Left kidney (tissue), 1 donor: ENCODE results near the gene PHYH. TPM values are rescaled to one million over a fixed set of nuclear protein-coding genes. Genes with fewer than 3 reads are reported as not detected.

Experiments used
- polyA plus RNA-seq: library from polyadenylated mRNA; unstranded; fragments of 120-200 nt; gene quantifications from one replicate; pipeline ENCODE4 v1.2.1, GENCODE V29; 2013; ENCODE audit not compliant: insufficient read length

Gene PHYH
- polyA plus RNA-seq, 1 donor, result 26.4 TPM

Other genes with a start within 250 kb of the PHYH start
- 36.3 TPM for gene OPTN, start 199.9 kb downstream of the PHYH start, polyA plus RNA-seq
- 17.1 TPM for gene MCM10, start 138.5 kb downstream of the PHYH start, polyA plus RNA-seq
- not detected for gene UCMA, start 65.7 kb downstream of the PHYH start, polyA plus RNA-seq
- gene SEPHS1, start 48.2 kb upstream of the PHYH start, polyA plus RNA-seq, result 129 TPM
- gene BEND7, start 228.9 kb upstream of the PHYH start, polyA plus RNA-seq, result 40.7 TPM